Right cardiac atrium (tissue), 5 donors: ENCODE results near the gene ADAMTS15. TPM values are rescaled to one million over a fixed set of nuclear protein-coding genes. Genes with fewer than 3 reads are reported as not detected.

ENCODE experiments used
- polyA plus RNA-seq: library from polyadenylated mRNA; stranded (reverse); fragments of 200-250 nt; gene quantifications from one replicate; pipeline ENCODE4 v1.2.3, GENCODE V29; 2013
- total RNA-seq, 4 donors: library from RNA; stranded (reverse); fragmentation: NEBNext Ultra II Directional; extraction: Animal tissue kit (Norgen Biotek cat#: 25700); gene quantifications; one replicate each; pipeline ENCODE4 v1.2.1, GENCODE V29; 2021
- donor health status: healthy with polysubstance abuse.
- donor health status: DM: no; HTN: yes; CAD: no.
- donor health status: DM: no; HTN: no; CAD: no.
- donor health status: DM: no; HTN: yes; CAD: no; lungs with severe emphysema.
- donor health status: DM: yes; HTN: yes; CAD: no.

The ADAMTS15 gene
- total and polyA plus RNA-seq, 5 donors = 13.4 to 30.2 (median 30.0) TPM

Other genes starting within 250 kb of the ADAMTS15 start
- gene ZBTB44, start 133.7 kb upstream of the ADAMTS15 start, total RNA-seq = 10 to 100 TPM; 42.9 to 47.0 (median 46.2) TPM
- 16.2 TPM for gene ZBTB44, start 133.7 kb upstream of the ADAMTS15 start, polyA plus RNA-seq
- gene ADAMTS8, start 20.0 kb upstream of the ADAMTS15 start, total RNA-seq = 10 to 100 TPM in 1 of 4 donors, 1 to 10 TPM in 1, under 1 TPM in 2; 0.45 to 10.1 (median 0.95) TPM
- gene ADAMTS8, start 20.0 kb upstream of the ADAMTS15 start, polyA plus RNA-seq = 0.88 TPM